Aorta (tissue), 5 donors: ENCODE data around the gene ZDHHC7. TPM values are rescaled to one million over a fixed set of nuclear protein-coding genes. Genes with fewer than 3 reads are reported as not detected.
A peak's percentile ranks its signal among the peaks of the same experiment; 100 is the strongest.

Experiments
- ATAC-seq: fragments of 200-7000 bp; cut with Tn5 transposase; one replicate; pipeline ENCODE4 v1.9.1; 2022; ENCODE audit warnings: moderate library complexity; ENCODE audit not compliant: low FRiP score
- DNase-seq, 2 donors: peaks; one replicate each; pipeline ENCODE4 v3.0.0-alpha.2; 2020
- H3K27ac ChIP-seq, 2 donors: one replicate each; pipeline ENCODE4 v1.5.1; 2013; ENCODE audit warnings: low read length in 2 of 2, mild to moderate bottlenecking in 2 of 2, moderate library complexity in 2 of 2, control low read depth in 1 of 2, inconsistent platforms in 1 of 2, low read depth in 1 of 2
- H3K27me3 ChIP-seq, 2 donors: one replicate each; pipeline ENCODE4 v1.6.1; 2013; ENCODE audit warnings: control low read depth in 1 of 2, low read length in 1 of 2, mild to moderate bottlenecking in 1 of 2, moderate library complexity in 1 of 2; ENCODE audit not compliant: insufficient read depth in 2 of 2, control insufficient read depth in 1 of 2
- H3K36me3 ChIP-seq, 2 donors: one replicate each; pipeline ENCODE4 v1.6.1; 2013; ENCODE audit warnings: control low read depth in 1 of 2, low read length in 1 of 2, mild to moderate bottlenecking in 1 of 2; ENCODE audit not compliant: insufficient read depth in 2 of 2, control insufficient read depth in 1 of 2
- H3K4me1 ChIP-seq, 2 donors: one replicate each; pipeline ENCODE4 v1.6.1; 2013; ENCODE audit warnings: low read length in 2 of 2, control low read depth in 1 of 2, mild to moderate bottlenecking in 1 of 2, moderate library complexity in 1 of 2; ENCODE audit not compliant: insufficient read depth in 2 of 2, control insufficient read depth in 1 of 2
- H3K4me3 ChIP-seq, 2 donors: one replicate each; pipeline ENCODE4 v1.5.1; 2013; ENCODE audit warnings: low read length in 2 of 2, control low read depth in 1 of 2, mild to moderate bottlenecking in 1 of 2
- H3K9me3 ChIP-seq: one replicate; pipeline ENCODE4 v1.6.1; 2013; ENCODE audit warnings: mild to moderate bottlenecking, low read length; ENCODE audit not compliant: control insufficient read depth
- WGBS, 2 donors: extraction: QIAGEN DNeasy Blood & Tissue Kit; methylation state at CpG; one replicate each; pipeline ENCODE4 v1.1.7; 2013; 5-methylcytosine and 5-hydroxymethylcytosine counted together
- intact Hi-C, 2 donors: fragments of 100-400 bp; cut with DNase I; formaldehyde crosslinking; loops; one replicate each; pipeline versions ENCODE4 v1.14.2 to v1.15.0; 2022
- polyA plus RNA-seq, 2 donors: library from polyadenylated mRNA; stranded (reverse); fragments of 200-250 nt; gene quantifications; one replicate each; pipeline ENCODE4 v1.2.3, GENCODE V29; 2013
- total RNA-seq, 2 donors: library from RNA; stranded (reverse); fragmentation: NEBNext Ultra II Directional; extraction: Animal tissue kit (Norgen Biotek cat#: 25700); gene quantifications; one replicate each; pipeline ENCODE4 v1.2.1, GENCODE V29; 2021
- donor health status: healthy with polysubstance abuse.
- donor health status: Bipolar disorder and iron deficiency.
- donor health status: DM: no; HTN: no; CAD: no.
- donor health status: DM: no; HTN: no; CAD: no.
- donor health status: DM: yes; HTN: yes; CAD: no.

ZDHHC7 gene
- total and polyA plus RNA-seq, 4 donors = 11.4 to 57.0 (median 36.1) TPM

DNA sequence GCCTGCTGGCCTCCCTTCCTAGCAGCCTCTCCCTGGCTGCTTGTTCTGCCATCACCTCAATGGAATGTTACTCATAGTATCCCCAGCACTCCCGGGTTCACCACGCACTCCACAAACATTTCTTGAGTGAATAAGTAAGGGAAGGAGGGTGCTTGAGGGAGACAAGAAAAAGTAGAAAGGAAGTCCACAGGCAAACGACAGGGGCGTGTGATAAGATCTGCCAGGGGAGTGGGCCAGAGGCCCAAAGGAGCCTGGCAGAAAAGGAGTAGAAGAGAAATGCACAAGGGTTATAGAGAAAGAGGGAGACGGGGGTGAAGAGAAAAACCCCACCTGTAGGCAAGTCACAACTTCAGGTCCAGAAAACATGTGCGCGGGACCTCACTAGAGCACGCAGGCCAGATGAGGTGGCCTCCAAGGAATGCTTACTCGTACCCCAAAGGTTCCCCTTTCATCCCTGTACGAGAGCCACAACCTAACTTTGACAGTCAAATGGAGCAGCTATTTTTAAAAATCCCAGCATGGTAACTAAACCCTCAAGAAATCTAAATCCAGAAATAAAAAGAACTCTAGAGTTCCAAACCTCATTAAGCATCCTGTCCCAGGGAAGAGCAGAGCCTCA lies 6.6 kb downstream of the ZDHHC7 start:
- intact Hi-C loops = no loop called here
- Histone ChIP-seq H3K9me3 (no peaks in the 10 kb centered on the region), H3K4me1 (peaks cover 5 to 6% of the 10 kb centered on the region in 2 donors), H3K4me3 (no peak overlapping the region), H3K27me3 (no peaks in the 10 kb centered on the region), H3K27ac (peak overlapping the region; percentile 83 to 89), H3K36me3 (no peaks in the 10 kb centered on the region)
- 12 to 15% methylated on average over 10 of the region's 10 CpGs for WGBS, 2 donors
- ATAC-seq (peak; percentile 60), DNase-seq (peak in 1 of 2 donors; percentile 77)

DNA sequence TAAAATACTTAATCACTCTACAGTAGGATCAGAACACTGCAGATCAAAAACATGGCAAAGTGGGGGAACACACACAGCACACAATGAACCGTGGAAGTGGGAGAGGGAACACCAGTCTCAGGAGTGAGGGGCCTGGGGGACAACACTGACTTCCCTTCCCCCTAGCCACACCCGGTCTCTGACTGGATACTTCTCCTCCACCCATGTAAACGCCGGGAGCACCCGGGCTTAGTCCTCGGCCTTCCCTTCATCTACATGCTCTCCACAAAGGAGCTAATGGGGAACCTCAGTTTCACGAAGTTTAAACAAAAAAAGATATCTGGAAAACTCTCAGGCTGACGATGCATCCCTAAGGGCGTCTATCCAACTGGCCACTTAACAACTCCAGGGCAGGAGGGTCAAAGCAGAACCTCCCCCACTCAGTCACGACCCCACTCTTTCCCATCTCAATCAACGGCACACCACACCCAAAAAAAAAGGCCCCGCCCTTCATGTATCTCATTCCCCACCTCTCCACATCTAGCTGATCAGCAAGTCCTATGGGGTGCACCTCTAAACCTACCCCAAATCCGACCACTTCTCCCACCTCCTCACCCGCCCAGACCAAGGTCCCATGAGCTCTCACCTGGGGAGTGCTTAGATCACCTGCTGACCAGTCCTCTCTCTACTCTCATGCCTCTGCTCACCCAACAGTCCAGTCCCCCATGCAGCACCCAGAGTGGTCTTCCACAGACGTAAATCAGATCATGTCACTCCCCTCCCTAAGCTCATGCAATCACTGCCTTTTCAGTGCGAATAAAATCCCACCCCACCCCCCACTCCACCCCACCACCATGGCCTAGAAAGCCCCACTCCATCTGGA lies 7.4 kb downstream of the ZDHHC7 start:
- peak; percentile 12 for ATAC-seq
- Histone ChIP-seq H3K9me3 (no peaks in the 10 kb centered on the region), H3K36me3 (no peaks in the 10 kb centered on the region), H3K4me3 (no peak overlapping the region), H3K27ac (peak overlapping the region; percentile 14 to 93), H3K4me1 (peaks cover 5 to 6% of the 10 kb centered on the region in 2 donors), H3K27me3 (no peaks in the 10 kb centered on the region)
- intact Hi-C loops = no loop called here
- WGBS, 2 donors = 66 to 70% methylated on average over 16 of the region's 16 CpGs
- peak in 1 of 2 donors; percentile 69 for DNase-seq

DNA sequence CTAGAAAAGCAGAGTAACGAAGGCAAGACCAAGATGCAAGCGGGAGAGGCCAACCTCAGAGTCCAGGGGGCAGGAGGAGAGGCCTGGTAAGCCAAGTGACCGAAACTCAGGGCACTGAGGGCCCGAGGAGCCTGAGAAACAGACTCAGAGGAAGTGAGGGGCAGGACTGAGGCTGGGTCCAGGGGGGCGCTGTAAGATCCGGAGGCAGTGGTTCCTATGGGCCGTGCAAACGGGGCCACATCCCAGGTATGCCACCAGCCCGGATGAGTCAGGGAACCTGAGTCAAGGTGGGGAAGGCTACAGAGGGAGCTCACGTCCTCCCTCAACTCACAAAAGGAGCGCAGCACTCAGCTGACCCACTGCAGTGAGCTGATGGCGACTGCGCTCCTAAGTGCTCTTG lies 8.3 kb downstream of the ZDHHC7 start:
- no peak for ATAC-seq
- Histone ChIP-seq H3K4me3 (no peak overlapping the region), H3K27me3 (no peaks in the 10 kb centered on the region)

DNA sequence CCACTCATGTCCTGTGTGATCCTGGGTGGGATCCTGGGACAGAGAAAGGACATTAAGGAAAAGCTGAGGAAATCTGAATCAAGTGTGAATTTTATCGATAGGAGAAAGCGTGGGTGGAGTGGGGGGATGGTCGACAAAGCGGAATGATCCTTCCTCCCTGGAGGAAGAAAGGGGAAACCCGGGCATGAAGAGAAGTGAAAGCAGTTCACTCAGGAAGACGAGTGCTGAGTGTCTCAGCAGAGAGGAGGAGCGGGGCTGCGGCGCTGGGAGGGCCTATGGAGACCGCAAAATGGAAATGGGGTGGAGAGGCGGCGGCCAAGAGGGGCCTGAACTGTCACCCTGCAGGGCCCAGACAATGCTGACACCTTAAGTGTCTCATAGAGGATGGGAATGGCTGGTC lies 8.7 kb downstream of the ZDHHC7 start:
- Histone ChIP-seq H3K27me3 (no peaks in the 10 kb centered on the region), H3K9me3 (no peaks in the 10 kb centered on the region), H3K4me1 (peaks cover 5 to 6% of the 10 kb centered on the region in 2 donors), H3K4me3 (no peak overlapping the region), H3K27ac (peak overlapping the region; percentile 31 to 64), H3K36me3 (no peaks in the 10 kb centered on the region)
- WGBS, 2 donors = 81 to 85% methylated on average over 12 of the region's 12 CpGs
- intact Hi-C loops = no loop called here
- DNase-seq (peak; percentile 70 to 84), ATAC-seq (no peak)

More for the DNA sequence above, 8.3 kb downstream of the ZDHHC7 start:
- intact Hi-C loops = no loop called here
- no peaks in the 10 kb centered on the region for H3K36me3 ChIP-seq
- no peaks in the 10 kb centered on the region for H3K9me3 ChIP-seq
- 90 to 91% methylated on average over 13 of the region's 13 CpGs for WGBS, 2 donors
- H3K27ac ChIP-seq = peak overlapping the region; percentile 31 to 64
- DNase-seq = peak in 1 of 2 donors; percentile 55
- H3K4me1 ChIP-seq = peaks cover 5 to 6% of the 10 kb centered on the region in 2 donors

DNA sequence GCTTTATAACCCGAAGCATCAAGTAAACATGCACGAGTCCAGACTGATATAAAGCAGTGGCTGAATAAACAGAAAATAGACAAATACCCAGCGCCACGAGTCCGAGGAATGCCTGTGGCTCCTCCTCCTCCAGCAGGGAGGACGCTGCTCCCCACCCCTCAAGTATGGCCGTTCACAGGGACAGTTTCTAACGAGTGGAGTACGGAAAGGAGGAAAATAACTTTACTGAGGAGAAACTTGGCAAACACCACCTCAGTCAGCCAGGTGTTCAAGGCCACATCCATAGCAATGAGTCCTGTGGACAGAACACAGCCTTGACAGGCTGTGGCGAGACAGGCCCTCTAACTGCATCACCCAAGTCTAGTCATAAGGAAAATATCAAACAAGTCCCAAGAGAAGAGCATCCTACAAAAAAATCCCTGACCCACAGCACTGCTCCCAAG lies 9.2 kb downstream of the ZDHHC7 start:
- ATAC-seq (no peak), DNase-seq (no peak)
- peak overlapping the region in 1 of 2 donors; percentile 37 for H3K27ac ChIP-seq
- no peak overlapping the region for H3K4me3 ChIP-seq
- H3K9me3 ChIP-seq = no peaks in the 10 kb centered on the region
- WGBS, 2 donors = 77% methylated on average over 10 of the region's 10 CpGs
- H3K4me1 ChIP-seq = peaks cover 5 to 6% of the 10 kb centered on the region in 2 donors
- no peaks in the 10 kb centered on the region for H3K27me3 ChIP-seq
- no peaks in the 10 kb centered on the region for H3K36me3 ChIP-seq
- intact Hi-C loops = no loop called here

DNA sequence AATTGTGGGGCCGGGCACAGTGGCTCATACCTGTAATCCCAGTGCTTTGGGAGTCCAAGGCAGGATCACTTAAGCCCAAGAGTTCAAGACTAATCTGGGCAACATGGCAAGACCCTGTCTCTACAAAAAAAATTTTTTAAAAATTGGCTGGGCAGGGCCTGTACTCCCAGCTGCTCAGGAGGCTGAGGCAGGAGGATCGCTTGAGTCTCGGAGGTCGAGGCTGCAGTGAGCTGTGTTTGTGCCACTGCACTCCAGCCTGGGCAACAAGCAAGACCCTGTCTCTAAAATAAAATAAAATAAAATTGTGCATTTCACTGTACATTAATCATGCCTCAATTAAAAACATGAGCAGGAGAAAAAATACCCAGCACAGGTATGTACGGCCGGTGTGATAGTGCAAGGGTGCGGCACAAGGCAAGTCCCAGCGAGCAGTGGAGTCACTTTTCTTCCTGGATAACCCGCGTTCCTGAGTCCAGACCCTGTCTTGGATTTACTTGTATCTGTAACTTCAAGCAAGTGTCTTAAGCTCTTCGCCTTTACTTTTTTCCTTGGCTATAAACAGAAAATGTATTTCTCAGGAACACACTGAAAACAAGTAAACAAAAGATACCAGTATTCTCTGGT lies 11.4 kb downstream of the ZDHHC7 start:
- intact Hi-C loops = no loop called here
- no peak overlapping the region for H3K4me3 ChIP-seq
- H3K4me1 ChIP-seq = peaks cover 0 to 3% of the 10 kb centered on the region in 2 donors
- 94 to 96% methylated on average over 11 of the region's 11 CpGs for WGBS, 2 donors
- no peaks in the 10 kb centered on the region for H3K9me3 ChIP-seq
- no peaks in the 10 kb centered on the region for H3K27me3 ChIP-seq
- peak overlapping the region; percentile 46 for H3K27ac ChIP-seq
- no peaks in the 10 kb centered on the region for H3K36me3 ChIP-seq
- DNase-seq = peak in 1 of 2 donors; percentile 31
- no peak for ATAC-seq

DNA sequence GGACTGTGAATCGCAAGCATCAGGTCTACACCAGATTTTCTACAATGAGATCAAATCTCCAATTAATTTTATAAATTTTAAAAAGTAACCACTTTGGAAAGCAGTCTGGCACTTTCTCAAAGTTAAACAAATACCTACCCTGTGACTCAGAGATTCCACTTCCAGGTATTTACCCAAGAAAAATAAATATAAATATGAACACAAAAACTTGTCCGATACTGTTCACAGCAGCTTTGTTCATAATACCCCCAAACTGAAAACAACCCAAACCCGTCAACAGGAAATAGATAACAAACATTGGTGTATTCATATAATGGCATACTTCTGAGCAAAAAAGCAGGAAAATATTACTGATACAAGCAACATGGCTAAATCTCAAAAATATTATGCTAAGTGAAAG lies 12.1 kb downstream of the ZDHHC7 start:
- Histone ChIP-seq H3K27ac (peak overlapping the region in 1 of 2 donors; percentile 46), H3K4me1 (peaks cover 2 to 4% of the 10 kb centered on the region in 2 donors), H3K36me3 (no peaks in the 10 kb centered on the region), H3K27me3 (no peaks in the 10 kb centered on the region), H3K4me3 (no peak overlapping the region), H3K9me3 (no peaks in the 10 kb centered on the region)
- ATAC-seq = no peak
- 16 to 22% methylated on average over 3 of the region's 3 CpGs for WGBS, 2 donors
- no peak for DNase-seq
- intact Hi-C loops = no loop called here

DNA sequence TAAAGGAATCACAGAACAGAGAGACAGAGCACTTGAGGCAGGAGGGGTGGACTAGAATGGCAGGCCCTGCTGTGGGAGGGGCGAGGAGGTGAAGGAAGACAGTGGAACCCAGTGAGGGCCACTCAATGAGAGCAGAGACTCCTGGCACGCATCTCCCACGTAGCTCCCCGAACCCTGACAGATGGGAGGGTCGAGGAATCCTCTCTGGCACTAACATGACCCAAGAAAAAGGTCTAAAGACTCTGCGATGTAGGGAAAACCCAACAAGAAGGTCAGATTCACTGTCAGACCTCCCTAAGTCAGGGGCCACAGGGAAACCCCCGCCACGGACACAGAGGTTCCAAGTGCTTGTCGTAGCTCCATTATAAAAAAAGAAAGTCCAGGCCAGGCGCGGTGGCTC lies 15.0 kb downstream of the ZDHHC7 start:
- Histone ChIP-seq H3K27ac (no peak overlapping the region), H3K4me1 (peaks cover 1 to 7% of the 10 kb centered on the region in 2 donors), H3K4me3 (no peak overlapping the region), H3K27me3 (no peaks in the 10 kb centered on the region), H3K36me3 (no peaks in the 10 kb centered on the region), H3K9me3 (no peaks in the 10 kb centered on the region)
- DNase-seq (peak in 1 of 2 donors; percentile 35), ATAC-seq (no peak)
- WGBS, 2 donors = 96 to 97% methylated on average over 11 of the region's 11 CpGs
- intact Hi-C loops = no loop called here
